Upper lobe of left lung (tissue), 4 donors: ENCODE results near the gene TNS1.

Source experiments
- POLR2A ChIP-seq, 4 donors: fragments of 450-650 bp; IDR thresholded peaks; one replicate each; pipeline ENCODE4 v1.5.1; 2016 to 2017; ENCODE audit warnings: antibody characterized with exemption in 4 of 4, mild to moderate bottlenecking in 2 of 4
- TF ChIP-seq, protein P1 (sequence below), 6 experiments: fragments of 450-650 bp in 4 of 6; fragments of 200-600 bp in 2 of 6; sonication (generic) in 2 of 6; IDR thresholded peaks; one replicate each; pipeline ENCODE4 v1.5.1; 2016 to 2019; ENCODE audit warnings: antibody characterized with exemption in 6 of 6

DNA sequence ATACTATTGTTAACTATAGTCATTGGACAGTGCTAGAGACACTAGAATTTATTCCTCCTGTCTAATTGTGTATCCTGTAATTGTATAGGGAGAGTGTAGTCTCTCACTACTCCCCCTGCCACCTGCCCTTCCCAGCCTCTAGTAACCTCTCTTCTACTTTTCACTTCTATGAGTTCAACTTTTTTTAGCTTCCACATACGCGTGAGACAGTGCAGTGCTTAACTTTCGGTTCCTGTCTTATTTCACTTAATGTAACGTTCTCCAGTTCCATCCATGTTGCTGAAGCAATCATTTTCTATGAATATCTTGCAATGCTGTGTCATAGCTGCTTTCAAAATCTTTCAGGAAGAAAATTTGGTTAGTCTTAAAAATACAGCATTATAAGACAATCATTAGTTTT lies 43.4 kb upstream of the TNS1 start:
- TF ChIP-seq, protein P1, sequence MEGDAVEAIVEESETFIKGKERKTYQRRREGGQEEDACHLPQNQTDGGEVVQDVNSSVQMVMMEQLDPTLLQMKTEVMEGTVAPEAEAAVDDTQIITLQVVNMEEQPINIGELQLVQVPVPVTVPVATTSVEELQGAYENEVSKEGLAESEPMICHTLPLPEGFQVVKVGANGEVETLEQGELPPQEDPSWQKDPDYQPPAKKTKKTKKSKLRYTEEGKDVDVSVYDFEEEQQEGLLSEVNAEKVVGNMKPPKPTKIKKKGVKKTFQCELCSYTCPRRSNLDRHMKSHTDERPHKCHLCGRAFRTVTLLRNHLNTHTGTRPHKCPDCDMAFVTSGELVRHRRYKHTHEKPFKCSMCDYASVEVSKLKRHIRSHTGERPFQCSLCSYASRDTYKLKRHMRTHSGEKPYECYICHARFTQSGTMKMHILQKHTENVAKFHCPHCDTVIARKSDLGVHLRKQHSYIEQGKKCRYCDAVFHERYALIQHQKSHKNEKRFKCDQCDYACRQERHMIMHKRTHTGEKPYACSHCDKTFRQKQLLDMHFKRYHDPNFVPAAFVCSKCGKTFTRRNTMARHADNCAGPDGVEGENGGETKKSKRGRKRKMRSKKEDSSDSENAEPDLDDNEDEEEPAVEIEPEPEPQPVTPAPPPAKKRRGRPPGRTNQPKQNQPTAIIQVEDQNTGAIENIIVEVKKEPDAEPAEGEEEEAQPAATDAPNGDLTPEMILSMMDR (IDR thresholded peaks at IDR 0.05) = no peak
- no peak for TF ChIP-seq POLR2A (IDR thresholded peaks at IDR 0.05)
